CD14-positive monocyte (primary cell): ENCODE measurements around the gene NAT10. TPM values are rescaled to one million over a fixed set of nuclear protein-coding genes. Genes with fewer than 3 reads are reported as not detected.

ENCODE experiments used
- DNase-seq, 3 donors: peaks; one replicate each; pipeline ENCODE4 v3.0.0-alpha.2; 2011 to 2022
- H2AFZ ChIP-seq: 2 replicates; pipeline ENCODE4 v1.6.0; 2012; ENCODE audit warnings: mild to moderate bottlenecking, low read depth, low read length, inconsistent platforms; ENCODE audit not compliant: insufficient read depth, poor library complexity, severe bottlenecking
- H3K27ac ChIP-seq, 2 donors: 1 replicate in 1 of 2; 2 replicates in 1 of 2; pipeline ENCODE4 v1.5.1; 2012 to 2013; ENCODE audit warnings: low read length in 2 of 2, control low read depth in 1 of 2, inconsistent platforms in 1 of 2, low read depth in 1 of 2, mild to moderate bottlenecking in 1 of 2
- H3K27me3 ChIP-seq, 2 donors: one replicate each; pipeline versions ENCODE4 v1.6.0 to v1.6.1; 2011 to 2013; ENCODE audit warnings: low read length in 2 of 2; ENCODE audit not compliant: control insufficient read depth in 2 of 2, insufficient read depth in 2 of 2
- H3K36me3 ChIP-seq, 2 donors: replicated peaks in 1 of 2; 1 replicate in 1 of 2; 2 replicates in 1 of 2; pipeline versions ENCODE4 v1.5.1 to v1.6.1; 2012 to 2013; ENCODE audit warnings: low read length in 2 of 2, control low read depth in 1 of 2, inconsistent platforms in 1 of 2, mild to moderate bottlenecking in 1 of 2; ENCODE audit not compliant: insufficient read depth in 2 of 2, control insufficient read depth in 1 of 2
- H3K4me1 ChIP-seq, 2 donors: 1 replicate in 1 of 2; 2 replicates in 1 of 2; pipeline versions ENCODE4 v1.5.1 to v1.6.1; 2012 to 2013; ENCODE audit warnings: low read length in 2 of 2, control low read depth in 1 of 2, inconsistent platforms in 1 of 2, mild to moderate bottlenecking in 1 of 2, moderate library complexity in 1 of 2; ENCODE audit not compliant: insufficient read depth in 2 of 2, control insufficient read depth in 1 of 2
- H3K4me2 ChIP-seq: replicated peaks from 2 replicates; pipeline ENCODE3; 2012; ENCODE audit warnings: low read length, moderate library complexity, mild to moderate bottlenecking; ENCODE audit not compliant: poor library complexity, severe bottlenecking; ENCODE audit errors: extremely low read depth
- H3K4me3 ChIP-seq, 3 experiments: fragments of 200-600 bp in 1 of 3; sonication (generic) in 1 of 3; replicated peaks in 1 of 3; 1 replicate in 2 of 3; 2 replicates in 1 of 3; pipeline ENCODE4 v1.5.1; 2011 to 2013; ENCODE audit warnings: low read length in 3 of 3, mild to moderate bottlenecking in 3 of 3, control low read depth in 2 of 3, low read depth in 2 of 3, inconsistent platforms in 1 of 3, moderate library complexity in 1 of 3
- H3K79me2 ChIP-seq: 2 replicates; pipeline ENCODE4 v1.6.0; 2012; ENCODE audit warnings: mild to moderate bottlenecking, control low read depth, inconsistent platforms, low read length, moderate library complexity; ENCODE audit not compliant: insufficient read depth
- H3K9ac ChIP-seq: 2 replicates; pipeline ENCODE4 v1.6.0; 2017; ENCODE audit warnings: low read length, mild to moderate bottlenecking; ENCODE audit not compliant: insufficient read depth, poor library complexity, severe bottlenecking
- H3K9me3 ChIP-seq, 2 donors: replicated peaks in 1 of 2; 1 replicate in 1 of 2; 2 replicates in 1 of 2; pipeline versions ENCODE4 v1.5.1 to v1.6.1; 2012 to 2013; ENCODE audit warnings: low read length in 2 of 2, control low read depth in 1 of 2; ENCODE audit not compliant: control insufficient read depth in 1 of 2, insufficient read depth in 1 of 2
- H4K20me1 ChIP-seq: 2 replicates; pipeline ENCODE4 v1.6.0; 2012; ENCODE audit warnings: mild to moderate bottlenecking, low read length, control low read depth, moderate library complexity; ENCODE audit not compliant: insufficient read depth
- H3K27ac Mint-ChIP-seq, 7 donors: one replicate each; pipeline ENCODE4 v1.8.0; 2020; ENCODE audit warnings: mild to moderate bottlenecking in 7 of 7, mixed read lengths in 7 of 7, moderate library complexity in 6 of 7, inconsistent platforms in 2 of 7
- H3K27me3 Mint-ChIP-seq, 3 donors: one replicate each; pipeline ENCODE4 v1.8.0; 2021 to 2022; ENCODE audit warnings: low read depth in 3 of 3, mild to moderate bottlenecking in 3 of 3, mixed read lengths in 3 of 3, moderate library complexity in 3 of 3, inconsistent platforms in 1 of 3
- H3K36me3 Mint-ChIP-seq, 2 donors: one replicate each; pipeline ENCODE4 v1.8.0; 2020; ENCODE audit warnings: mixed read lengths in 2 of 2, inconsistent platforms in 1 of 2, mild to moderate bottlenecking in 1 of 2
- H3K4me1 Mint-ChIP-seq: one replicate; pipeline ENCODE4 v1.8.0; 2020; ENCODE audit warnings: mild to moderate bottlenecking, mixed read lengths
- H3K4me3 Mint-ChIP-seq, 2 donors: one replicate each; pipeline ENCODE4 v1.8.0; 2020; ENCODE audit warnings: mild to moderate bottlenecking in 2 of 2, mixed read lengths in 2 of 2, moderate library complexity in 1 of 2
- H3K9me3 Mint-ChIP-seq, 7 donors: one replicate each; pipeline ENCODE4 v1.8.0; 2020 to 2022; ENCODE audit warnings: mixed read lengths in 7 of 7, mild to moderate bottlenecking in 6 of 7, moderate library complexity in 6 of 7, inconsistent platforms in 2 of 7
- WGBS: methylation state at CpG from one replicate; pipeline ENCODE4 v1.1.5; 2013; ENCODE audit warnings: missing lambda C conversion rate; ENCODE audit not compliant: insufficient coverage; 5-methylcytosine and 5-hydroxymethylcytosine counted together
- intact Hi-C, 2 donors: fragments of 100-400 bp; cut with micrococcal nuclease; formaldehyde crosslinking; loops; one replicate each; pipeline versions ENCODE4 v1.15.0 to v1.15.1; 2023
- polyA plus RNA-seq, 3 donors: library from polyadenylated mRNA; depleted of rRNA in 1 of 3; unstranded in 2 of 3; stranded (reverse) in 1 of 3; fragments of 300-500 nt in 2 of 3; fragments of >200 nt in 1 of 3; fragmentation: Illumina TruSeq in 2 of 3; gene quantifications; 1 replicate in 2 of 3; 2 replicates in 1 of 3; pipeline ENCODE4 v1.2.3, GENCODE V29; 2012 to 2021
- TF ChIP-seq, protein P1 (sequence below): fragments of 200-600 bp; IDR thresholded peaks from one replicate; pipeline ENCODE4 v1.8.0; 2022; ENCODE audit warnings: antibody characterized with exemption, mild to moderate bottlenecking

Gene NAT10
- polyA plus RNA-seq, 3 donors, result 10.1 to 13.3 (median 13.1) TPM

DNA sequence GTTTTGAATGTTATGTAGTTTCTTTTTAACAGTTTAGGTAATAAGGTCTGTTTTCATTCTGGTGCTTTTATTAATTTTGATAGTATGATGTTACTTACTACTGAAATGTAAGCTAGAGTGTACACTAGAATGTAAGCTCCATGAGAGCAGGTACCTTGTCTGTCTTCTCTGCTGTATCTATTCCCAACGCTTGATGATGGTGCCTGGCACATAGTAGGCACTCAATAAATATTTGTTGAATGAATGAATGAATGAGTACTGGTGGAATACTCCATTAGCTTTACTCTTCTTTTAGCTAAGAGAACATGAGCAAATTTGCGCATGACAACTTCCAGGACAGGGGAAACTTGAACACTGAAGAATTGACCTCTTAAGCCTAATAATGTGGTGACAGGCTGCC is 6.6 kb upstream of the NAT10 start:
- no peak overlapping the region for H3K27ac ChIP-seq
- no peak overlapping the region for H3K27ac Mint-ChIP-seq
- no peak for DNase-seq
- intact Hi-C loops, result no loop called here
- H3K4me1 Mint-ChIP-seq, result peaks cover 2% of the 10 kb centered on the region
- no peak overlapping the region for H2AFZ ChIP-seq
- no peak overlapping the region for H3K4me3 ChIP-seq
- H3K27me3 ChIP-seq, result no peaks in the 10 kb centered on the region
- H4K20me1 ChIP-seq, result peaks cover 7% of the 10 kb centered on the region
- WGBS, result 100% methylated on average over 1 of the region's 2 CpGs
- H3K79me2 ChIP-seq, result peaks cover 9% of the 10 kb centered on the region
- peaks cover 59 to 67% of the 10 kb centered on the region in 2 donors for H3K36me3 Mint-ChIP-seq
- no peaks in the 10 kb centered on the region for H3K9me3 Mint-ChIP-seq
- no peaks in the 10 kb centered on the region for H3K4me1 ChIP-seq
- H3K9me3 ChIP-seq, result no peaks in the 10 kb centered on the region
- H3K4me3 Mint-ChIP-seq, result no peak overlapping the region
- no peak overlapping the region for H3K4me2 ChIP-seq
- no peaks in the 10 kb centered on the region for H3K27me3 Mint-ChIP-seq
- no peak overlapping the region for H3K9ac ChIP-seq
- TF ChIP-seq, protein P1, sequence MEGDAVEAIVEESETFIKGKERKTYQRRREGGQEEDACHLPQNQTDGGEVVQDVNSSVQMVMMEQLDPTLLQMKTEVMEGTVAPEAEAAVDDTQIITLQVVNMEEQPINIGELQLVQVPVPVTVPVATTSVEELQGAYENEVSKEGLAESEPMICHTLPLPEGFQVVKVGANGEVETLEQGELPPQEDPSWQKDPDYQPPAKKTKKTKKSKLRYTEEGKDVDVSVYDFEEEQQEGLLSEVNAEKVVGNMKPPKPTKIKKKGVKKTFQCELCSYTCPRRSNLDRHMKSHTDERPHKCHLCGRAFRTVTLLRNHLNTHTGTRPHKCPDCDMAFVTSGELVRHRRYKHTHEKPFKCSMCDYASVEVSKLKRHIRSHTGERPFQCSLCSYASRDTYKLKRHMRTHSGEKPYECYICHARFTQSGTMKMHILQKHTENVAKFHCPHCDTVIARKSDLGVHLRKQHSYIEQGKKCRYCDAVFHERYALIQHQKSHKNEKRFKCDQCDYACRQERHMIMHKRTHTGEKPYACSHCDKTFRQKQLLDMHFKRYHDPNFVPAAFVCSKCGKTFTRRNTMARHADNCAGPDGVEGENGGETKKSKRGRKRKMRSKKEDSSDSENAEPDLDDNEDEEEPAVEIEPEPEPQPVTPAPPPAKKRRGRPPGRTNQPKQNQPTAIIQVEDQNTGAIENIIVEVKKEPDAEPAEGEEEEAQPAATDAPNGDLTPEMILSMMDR, result no peak
- H3K36me3 ChIP-seq, result peaks cover 72 to 81% of the 10 kb centered on the region in 2 donors

DNA sequence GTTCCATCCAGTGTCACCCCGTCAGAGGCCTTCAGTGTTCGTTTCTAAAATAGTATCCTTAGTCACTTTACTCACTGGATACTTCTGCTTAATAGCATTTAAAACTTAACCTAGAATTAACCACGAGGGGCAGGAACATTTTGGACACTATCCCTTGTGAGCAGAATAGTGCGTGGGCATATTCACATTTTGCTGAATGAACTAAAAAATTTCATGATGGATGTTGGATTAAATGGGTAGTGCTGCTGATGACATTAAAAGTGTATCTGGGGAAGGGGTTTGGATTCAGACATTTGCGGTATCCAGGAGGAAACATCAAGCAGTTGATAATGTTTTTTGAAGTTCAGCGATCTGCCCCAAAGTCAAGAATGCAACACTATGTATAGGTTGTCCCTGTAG is 750 bp upstream of the NAT10 start:
- peaks cover 26 to 28% of the 10 kb centered on the region in 2 donors for H3K36me3 Mint-ChIP-seq
- H3K36me3 ChIP-seq, result peaks cover 27 to 45% of the 10 kb centered on the region in 2 donors
- TF ChIP-seq, protein P1, result no peak
- H3K27me3 Mint-ChIP-seq, result no peaks in the 10 kb centered on the region
- H3K79me2 ChIP-seq, result peaks cover 29% of the 10 kb centered on the region
- peak overlapping the region; percentile 93 for H2AFZ ChIP-seq
- H3K4me1 ChIP-seq, result peaks cover 16 to 24% of the 10 kb centered on the region in 2 donors
- no peaks in the 10 kb centered on the region for H3K27me3 ChIP-seq
- peaks cover 25% of the 10 kb centered on the region for H3K4me1 Mint-ChIP-seq
- DNase-seq, result no peak
- peak overlapping the region; percentile 96 to 99 (median 98) for H3K27ac Mint-ChIP-seq
- intact Hi-C loops, result loop anchor here (2.0 to 10.0 kb wide), 2 partner anchors 54 to 250 kb away; partner anchors contain the start of genes CAPRIN1 (in 2 of the 2) and ABTB2 (in 1 of the 2)
- peak overlapping the region; percentile 47 to 89 (median 82) for H3K4me3 ChIP-seq
- H3K27ac ChIP-seq, result peak overlapping the region; percentile 86 to 98
- H3K9ac ChIP-seq, result peak overlapping the region; percentile 86
- H3K4me2 ChIP-seq, result peak overlapping the region; percentile 95
- peak overlapping the region; percentile 93 to 94 for H3K4me3 Mint-ChIP-seq
- H4K20me1 ChIP-seq, result no peaks in the 10 kb centered on the region
- 25% methylated on average over 2 of the region's 6 CpGs for WGBS
- no peaks in the 10 kb centered on the region for H3K9me3 ChIP-seq
- no peaks in the 10 kb centered on the region for H3K9me3 Mint-ChIP-seq
